Osteocyte (in vitro differentiated cells): ENCODE data around the gene ANO7. TPM values are rescaled to one million over a fixed set of nuclear protein-coding genes. Genes with fewer than 3 reads are reported as not detected.

Experiments
- DNase-seq: peaks from one replicate; pipeline ENCODE4 v3.0.0; 2021; ENCODE audit warnings: mixed read lengths; ENCODE audit not compliant: unreplicated experiment; ENCODE audit errors: extremely low spot score
- H3K27ac Mint-ChIP-seq: one replicate; pipeline ENCODE4 v1.8.0; 2021; ENCODE audit warnings: mild to moderate bottlenecking, mixed read lengths; ENCODE audit not compliant: unreplicated experiment
- H3K27me3 Mint-ChIP-seq: one replicate; pipeline ENCODE4 v1.8.0; 2021; ENCODE audit warnings: mixed read lengths; ENCODE audit not compliant: unreplicated experiment
- H3K36me3 Mint-ChIP-seq: one replicate; pipeline ENCODE4 v1.8.0; 2021; ENCODE audit warnings: mixed read lengths; ENCODE audit not compliant: unreplicated experiment
- H3K4me1 Mint-ChIP-seq: one replicate; pipeline ENCODE4 v1.8.0; 2021; ENCODE audit warnings: mixed read lengths; ENCODE audit not compliant: unreplicated experiment
- H3K4me3 Mint-ChIP-seq: one replicate; pipeline ENCODE4 v1.8.0; 2021; ENCODE audit warnings: mild to moderate bottlenecking, moderate library complexity, mixed read lengths; ENCODE audit not compliant: unreplicated experiment
- H3K9me3 Mint-ChIP-seq: one replicate; pipeline ENCODE4 v1.8.0; 2021; ENCODE audit warnings: mixed read lengths; ENCODE audit not compliant: unreplicated experiment
- CTCF ChIP-seq: fragments of 200-600 bp; sonication (generic); IDR thresholded peaks from 2 replicates; pipeline ENCODE4 v1.5.0; 2021; ENCODE audit warnings: antibody characterized with exemption, mild to moderate bottlenecking, moderate library complexity
- total RNA-seq: library from RNA; stranded (reverse); gene quantifications from 2 replicates; pipeline ENCODE4 v1.2.1, GENCODE V29; 2021

The ANO7 gene
- total RNA-seq, 1 donor from 2014 or later, result 1.3 TPM

GRCh38 chr2:241217320-241218031 lies 29.0 kb downstream of the ANO7 start:
- Mint-ChIP-seq H3K27ac (peak overlapping the region; percentile 86), H3K9me3 (no peaks in the 10 kb centered on the region), H3K4me1 (peaks cover 25% of the 10 kb centered on the region), H3K36me3 (no peaks in the 10 kb centered on the region), H3K4me3 (peak overlapping the region; percentile 74), H3K27me3 (no peaks in the 10 kb centered on the region)
- no peak for TF ChIP-seq CTCF
- DNase-seq, result no peak

- no peaks in the 10 kb centered on the region for H3K36me3 Mint-ChIP-seq
- peak overlapping the region; percentile 56 for H3K27ac Mint-ChIP-seq
- no peak for DNase-seq
- H3K4me1 Mint-ChIP-seq, result peaks cover 25% of the 10 kb centered on the region
- TF ChIP-seq CTCF, result peak; percentile 25
- H3K27me3 Mint-ChIP-seq, result no peaks in the 10 kb centered on the region
- H3K4me3 Mint-ChIP-seq, result peak overlapping the region; percentile 85
- no peaks in the 10 kb centered on the region for H3K9me3 Mint-ChIP-seq
Observed at GRCh38 chr2:241218131-241219029, 29.9 kb downstream of the ANO7 start.

GRCh38 chr2:241219030-241219382 lies 30.5 kb downstream of the ANO7 start:
- H3K36me3 Mint-ChIP-seq, result no peaks in the 10 kb centered on the region
- H3K9me3 Mint-ChIP-seq, result no peaks in the 10 kb centered on the region
- no peaks in the 10 kb centered on the region for H3K27me3 Mint-ChIP-seq
- H3K27ac Mint-ChIP-seq, result no peak overlapping the region
- no peak for TF ChIP-seq CTCF
- no peak for DNase-seq
- peak overlapping the region; percentile 85 for H3K4me3 Mint-ChIP-seq
- H3K4me1 Mint-ChIP-seq, result peaks cover 27% of the 10 kb centered on the region

GRCh38 chr2:241219856-241220356 lies 31.4 kb downstream of the ANO7 start:
- Mint-ChIP-seq H3K27me3 (no peaks in the 10 kb centered on the region), H3K27ac (no peak overlapping the region), H3K4me1 (peaks cover 36% of the 10 kb centered on the region), H3K36me3 (no peaks in the 10 kb centered on the region), H3K4me3 (no peak overlapping the region), H3K9me3 (no peaks in the 10 kb centered on the region)
- DNase-seq, result no peak
- TF ChIP-seq CTCF, result no peak
